Stimulated activated CD4-positive, alpha-beta T cell treated with anti-CD3 and anti-CD28 coated beads, TNF-alpha, amount 100 ng/mL, for 24 hours (primary cell): ENCODE measurements around the gene LENG1.
A peak's percentile ranks its signal among the peaks of the same experiment; 100 is the strongest.

Source experiments
- DNase-seq, 3 experiments: peaks; one replicate each; pipeline ENCODE4 v3.0.0-alpha.2; 2020; ENCODE audit warnings: low read depth in 3 of 3

LENG1 gene

GRCh38 chr19:54141356-54141755 is 18.2 kb downstream of the LENG1 start:
- no peak for DNase-seq

- peak in 1 of 3 experiments; percentile 28 for DNase-seq
Observed at GRCh38 chr19:54138489-54139256, 20.8 kb downstream of the LENG1 start.

- peak in 1 of 3 experiments; percentile 27 for DNase-seq
Observed at GRCh38 chr19:54137699-54138488, 21.6 kb downstream of the LENG1 start, which contains the start of gene CNOT3. CNOT3 (plus strand) TSS chr19:54137762; CDS start chr19:54142979, 5,217 bp downstream.

GRCh38 chr19:54136864-54137698 is 22.4 kb downstream of the LENG1 start:
- DNase-seq = peak; percentile 98 to 99 (median 98)

- DNase-seq = no peak
Observed at GRCh38 chr19:54136086-54136863, 23.2 kb downstream of the LENG1 start.

- DNase-seq = no peak
Observed at GRCh38 chr19:54133957-54134590, 25.4 kb downstream of the LENG1 start.

GRCh38 chr19:54133312-54133956 is 26.1 kb downstream of the LENG1 start:
- DNase-seq = no peak

GRCh38 chr19:54129617-54129996 is 29.9 kb downstream of the LENG1 start:
- no peak for DNase-seq

- DNase-seq = no peak
Observed at GRCh38 chr19:54128796-54129616, 30.5 kb downstream of the LENG1 start.

- DNase-seq = no peak
Observed at GRCh38 chr19:54128441-54128725, 31.1 kb downstream of the LENG1 start.

GRCh38 chr19:54127688-54128440 is 31.7 kb downstream of the LENG1 start:
- no peak for DNase-seq

GRCh38 chr19:54125713-54126112 is 33.8 kb downstream of the LENG1 start:
- DNase-seq = no peak

GRCh38 chr19:54124393-54124792 is 35.1 kb downstream of the LENG1 start:
- DNase-seq = no peak

GRCh38 chr19:54123682-54124081 is 35.8 kb downstream of the LENG1 start:
- no peak for DNase-seq

- no peak for DNase-seq
Observed at GRCh38 chr19:54121259-54121658, 38.3 kb downstream of the LENG1 start.

- DNase-seq = peak; percentile 94 to 99 (median 95)
Observed at GRCh38 chr19:54115109-54116063, 44.1 kb downstream of the LENG1 start, which contains the start of the genes PRPF31 and TFPT. PRPF31 (plus strand) TSS chr19:54115754; CDS start chr19:54118279, 2,525 bp downstream. TFPT (minus strand) TSS chr19:54115657; CDS start chr19:54115269, 388 bp downstream.

GRCh38 chr19:54114340-54115108 is 45.0 kb downstream of the LENG1 start:
- DNase-seq = peak in 1 of 3 experiments; percentile 49
